Tibial nerve (tissue), 4 donors: ENCODE measurements around the gene MRPL44.

Source experiments
- EP300 ChIP-seq, 2 donors: sonication (generic); formaldehyde crosslinking; IDR thresholded peaks; one replicate each; pipeline ENCODE4 v1.6.1; 2017; ENCODE audit warnings: antibody characterized with exemption in 2 of 2, mild to moderate bottlenecking in 1 of 2
- POLR2A ChIP-seq, 2 donors: fragments of 450-650 bp; IDR thresholded peaks; one replicate each; pipeline ENCODE4 v1.6.1; 2017; ENCODE audit warnings: antibody characterized with exemption in 2 of 2, mild to moderate bottlenecking in 2 of 2, moderate library complexity in 2 of 2
- TF ChIP-seq, protein P1 (sequence below), 5 experiments: fragments of 200-600 bp in 3 of 5; fragments of 450-650 bp in 2 of 5; sonication (generic) in 3 of 5; IDR thresholded peaks; one replicate each; pipeline ENCODE4 v1.5.1; 2016 to 2019; ENCODE audit warnings: antibody characterized with exemption in 5 of 5, mild to moderate bottlenecking in 3 of 5, moderate library complexity in 2 of 5

DNA sequence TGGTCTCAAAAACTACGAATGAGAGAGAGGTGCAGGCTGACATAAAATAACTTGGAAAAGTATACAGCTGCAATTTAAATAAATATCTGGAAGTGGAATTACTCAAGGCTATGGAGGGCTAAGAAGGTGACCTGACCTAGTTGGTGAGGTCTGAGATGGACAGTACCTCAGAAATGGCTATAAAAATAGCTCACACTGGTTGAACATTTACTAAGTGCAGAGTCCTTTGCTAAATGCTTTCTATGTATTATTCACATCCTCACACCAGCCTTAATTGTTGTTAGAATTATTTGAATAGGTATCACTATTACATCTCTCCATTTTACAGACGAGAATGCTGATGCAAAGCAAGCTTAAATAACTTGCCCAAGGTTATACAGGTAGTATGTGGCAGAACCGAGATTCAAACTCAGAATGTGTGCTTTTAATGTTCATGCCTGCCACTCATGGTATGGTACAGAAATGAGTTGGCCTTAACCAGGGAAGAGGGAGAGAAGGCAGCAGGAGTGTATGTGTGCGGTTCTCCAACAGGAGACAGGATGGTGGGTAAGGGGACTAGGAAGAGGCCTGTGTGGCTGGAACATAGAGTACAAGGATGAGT is 37.4 kb downstream of the MRPL44 start:
- TF ChIP-seq EP300 (IDR thresholded peaks at IDR 0.05) (no peak), POLR2A (IDR thresholded peaks at IDR 0.05) (no peak)
- TF ChIP-seq, protein P1, sequence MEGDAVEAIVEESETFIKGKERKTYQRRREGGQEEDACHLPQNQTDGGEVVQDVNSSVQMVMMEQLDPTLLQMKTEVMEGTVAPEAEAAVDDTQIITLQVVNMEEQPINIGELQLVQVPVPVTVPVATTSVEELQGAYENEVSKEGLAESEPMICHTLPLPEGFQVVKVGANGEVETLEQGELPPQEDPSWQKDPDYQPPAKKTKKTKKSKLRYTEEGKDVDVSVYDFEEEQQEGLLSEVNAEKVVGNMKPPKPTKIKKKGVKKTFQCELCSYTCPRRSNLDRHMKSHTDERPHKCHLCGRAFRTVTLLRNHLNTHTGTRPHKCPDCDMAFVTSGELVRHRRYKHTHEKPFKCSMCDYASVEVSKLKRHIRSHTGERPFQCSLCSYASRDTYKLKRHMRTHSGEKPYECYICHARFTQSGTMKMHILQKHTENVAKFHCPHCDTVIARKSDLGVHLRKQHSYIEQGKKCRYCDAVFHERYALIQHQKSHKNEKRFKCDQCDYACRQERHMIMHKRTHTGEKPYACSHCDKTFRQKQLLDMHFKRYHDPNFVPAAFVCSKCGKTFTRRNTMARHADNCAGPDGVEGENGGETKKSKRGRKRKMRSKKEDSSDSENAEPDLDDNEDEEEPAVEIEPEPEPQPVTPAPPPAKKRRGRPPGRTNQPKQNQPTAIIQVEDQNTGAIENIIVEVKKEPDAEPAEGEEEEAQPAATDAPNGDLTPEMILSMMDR (IDR thresholded peaks at IDR 0.05), result no peak
